Measurements from ENCODE around the gene EXOC3. TPM values are rescaled to one million over a fixed set of nuclear protein-coding genes. Genes with fewer than 3 reads are reported as not detected.

Gene EXOC3
- total RNA-seq, 4 donors from 2014 or later = 39.1 to 54.6 (median 42.8) TPM

GRCh38 chr5:515273-515836, 72.4 kb downstream of the EXOC3 start:
- intact Hi-C loops (cut with DNase I) = no loop called here
- peak overlapping the region in 3 of 4 donors; percentile 5 to 79 (median 79) for H3K27ac ChIP-seq
- no peaks in the 10 kb centered on the region for H3K36me3 ChIP-seq
- H3K4me1 ChIP-seq = peaks cover 17 to 56% (median 23%) of the 10 kb centered on the region in 3 donors
- WGBS, 2 donors = 30 to 32% methylated on average over 5 to 6 of the region's 11 CpGs
- H3K27me3 ChIP-seq = peaks cover 0 to 74% (median 0%) of the 10 kb centered on the region in 4 donors
- no peaks in the 10 kb centered on the region for H3K9me3 ChIP-seq
- no peak for DNase-seq
- TF ChIP-seq POLR2A (IDR thresholded peaks at IDR 0.05) = no peak
- no peak for TF ChIP-seq CTCF (IDR thresholded peaks at IDR 0.05)
- H3K4me3 ChIP-seq = no peak overlapping the region

GRCh38 chr5:516338-516925, 73.5 kb downstream of the EXOC3 start:
- no peak for TF ChIP-seq POLR2A (IDR thresholded peaks at IDR 0.05)
- TF ChIP-seq CTCF (IDR thresholded peaks at IDR 0.05) = no peak
- peak overlapping the region; percentile 55 to 85 (median 75) for H3K27ac ChIP-seq
- H3K27me3 ChIP-seq = peaks cover 0 to 78% (median 0%) of the 10 kb centered on the region in 4 donors

More at GRCh38 chr5:516338-516925, 73.5 kb downstream of the EXOC3 start:
- Histone ChIP-seq H3K36me3 (no peaks in the 10 kb centered on the region), H3K4me3 (no peak overlapping the region), H3K4me1 (peaks cover 17 to 54% (median 23%) of the 10 kb centered on the region in 3 donors), H3K9me3 (no peaks in the 10 kb centered on the region)
- DNase-seq = no peak
- WGBS, 2 donors = 30 to 44% methylated on average over 2 to 5 of the region's 10 CpGs
- intact Hi-C loops (cut with DNase I) = no loop called here

Other genes starting within 250 kb of the EXOC3 start
- gene CCDC127, start 225.0 kb upstream of the EXOC3 start, total RNA-seq = 1 to 10 TPM in 3 of 4 donors, under 1 TPM in 1; 0.97 to 4.2 (median 1.9) TPM
- 10 to 100 TPM; 45.7 to 71.5 (median 54.9) TPM for gene SDHA, start 224.9 kb upstream of the EXOC3 start, total RNA-seq
- 100 to 1,000 TPM in 3 of 4 donors, 10 to 100 TPM in 1; 97.8 to 129 (median 114) TPM for gene PDCD6, start 171.5 kb upstream of the EXOC3 start, total RNA-seq
- 1 to 10 TPM in 3 of 4 donors, under 1 TPM in 1; 0.66 to 1.5 (median 1.1) TPM for gene AHRR, start 121.5 kb upstream of the EXOC3 start, total RNA-seq
- 1 to 10 TPM; 2.4 to 3.8 (median 3.5) TPM for gene SLC9A3, start 81.3 kb downstream of the EXOC3 start, total RNA-seq
- 1 to 10 TPM; 2.7 to 8.6 (median 4.0) TPM for gene CEP72, start 169.2 kb downstream of the EXOC3 start, total RNA-seq